Stomach (tissue), 9 donors: ENCODE measurements around the gene HGD. TPM values are rescaled to one million over a fixed set of nuclear protein-coding genes. Genes with fewer than 3 reads are reported as not detected.
A peak's percentile ranks its signal among the peaks of the same experiment; 100 is the strongest.
"Not testable (repeated sequence)": the region's sequence is repeated elsewhere in the genome, so short reads cannot be mapped to it uniquely, and the experiment has no call there.

ENCODE experiments used
- DNase-seq, 2 donors: peaks; one replicate each; pipeline versions ENCODE4 v3.0.0 to v3.0.0-alpha.2; 2013 to 2019
- H3K27ac ChIP-seq, 5 donors: fragments of 200-600 bp in 4 of 5; sonication (generic) in 4 of 5; one replicate each; pipeline ENCODE4 v1.5.1; 2013 to 2019; ENCODE audit warnings: mild to moderate bottlenecking in 1 of 5, moderate library complexity in 1 of 5
- H3K27me3 ChIP-seq, 3 donors: fragments of 200-600 bp; sonication (generic); one replicate each; pipeline ENCODE4 v1.5.1; 2017 to 2019; ENCODE audit warnings: mixed run types in 1 of 3
- H3K36me3 ChIP-seq, 4 donors: fragments of 200-600 bp; sonication (generic); 1 replicate in 3 of 4; 2 replicates in 1 of 4; pipeline ENCODE4 v1.5.1; 2016 to 2019
- H3K4me1 ChIP-seq, 4 donors: fragments of 200-600 bp; sonication (generic); one replicate each; pipeline ENCODE4 v1.5.1; 2016 to 2019
- H3K4me3 ChIP-seq, 4 donors: fragments of 200-600 bp; sonication (generic) in 3 of 4; one replicate each; pipeline ENCODE4 v1.5.1; 2016 to 2019; ENCODE audit warnings: mild to moderate bottlenecking in 1 of 4
- H3K9me3 ChIP-seq, 4 donors: fragments of 200-600 bp; sonication (generic); one replicate each; pipeline ENCODE4 v1.5.1; 2016 to 2019
- CTCF ChIP-seq, 7 experiments: fragments of 450-650 bp in 4 of 7; fragments of 200-600 bp in 3 of 7; sonication (generic) in 3 of 7; IDR thresholded peaks; one replicate each; pipeline ENCODE4 v1.5.1; 2016 to 2019; ENCODE audit warnings: antibody characterized with exemption in 7 of 7, control low read depth in 2 of 7, mild to moderate bottlenecking in 1 of 7
- EP300 ChIP-seq: sonication (generic); formaldehyde crosslinking; IDR thresholded peaks from one replicate; pipeline ENCODE4 v1.6.1; 2017; ENCODE audit warnings: antibody characterized with exemption
- POLR2A ChIP-seq, 4 donors: fragments of 450-650 bp; IDR thresholded peaks; one replicate each; pipeline ENCODE4 v1.6.1; 2016; ENCODE audit warnings: antibody characterized with exemption in 4 of 4, control low read depth in 2 of 4, mild to moderate bottlenecking in 1 of 4, moderate library complexity in 1 of 4
- POLR2AphosphoS5 ChIP-seq, 3 donors: sonication (generic); formaldehyde crosslinking; IDR thresholded peaks; one replicate each; pipeline ENCODE4 v1.6.1; 2016; ENCODE audit warnings: antibody characterized with exemption in 3 of 3
- WGBS, 5 donors: extraction: QIAGEN DNeasy Blood & Tissue Kit in 3 of 5; methylation state at CpG; one replicate each; pipeline versions ENCODE4 v1.1.5 to v1.1.7; 2013 to 2018; 5-methylcytosine and 5-hydroxymethylcytosine counted together
- intact Hi-C: fragments of 100-400 bp; cut with DNase I; formaldehyde crosslinking; loops from one replicate; pipeline ENCODE4 v1.15.1; 2023; ENCODE audit warnings: low total_unique reads
- polyA plus RNA-seq, 3 donors: library from polyadenylated mRNA; stranded (reverse); fragments of 200-250 nt; gene quantifications; one replicate each; pipeline ENCODE4 v1.2.3, GENCODE V29; 2013
- total RNA-seq, 5 donors: library from RNA; depleted of rRNA; stranded (reverse); fragments of >200 nt; gene quantifications; one replicate each; pipeline versions ENCODE4 v1.1.0 to v1.2.3, GENCODE V29; 2014 to 2016
- donor health status: healthy with polysubstance abuse.
- donor health status: Bipolar disorder and iron deficiency.
- donor health status: healthy.

The HGD gene
- total and polyA plus RNA-seq, 8 donors, result 6.3 to 66.5 (median 16.2) TPM

DNA sequence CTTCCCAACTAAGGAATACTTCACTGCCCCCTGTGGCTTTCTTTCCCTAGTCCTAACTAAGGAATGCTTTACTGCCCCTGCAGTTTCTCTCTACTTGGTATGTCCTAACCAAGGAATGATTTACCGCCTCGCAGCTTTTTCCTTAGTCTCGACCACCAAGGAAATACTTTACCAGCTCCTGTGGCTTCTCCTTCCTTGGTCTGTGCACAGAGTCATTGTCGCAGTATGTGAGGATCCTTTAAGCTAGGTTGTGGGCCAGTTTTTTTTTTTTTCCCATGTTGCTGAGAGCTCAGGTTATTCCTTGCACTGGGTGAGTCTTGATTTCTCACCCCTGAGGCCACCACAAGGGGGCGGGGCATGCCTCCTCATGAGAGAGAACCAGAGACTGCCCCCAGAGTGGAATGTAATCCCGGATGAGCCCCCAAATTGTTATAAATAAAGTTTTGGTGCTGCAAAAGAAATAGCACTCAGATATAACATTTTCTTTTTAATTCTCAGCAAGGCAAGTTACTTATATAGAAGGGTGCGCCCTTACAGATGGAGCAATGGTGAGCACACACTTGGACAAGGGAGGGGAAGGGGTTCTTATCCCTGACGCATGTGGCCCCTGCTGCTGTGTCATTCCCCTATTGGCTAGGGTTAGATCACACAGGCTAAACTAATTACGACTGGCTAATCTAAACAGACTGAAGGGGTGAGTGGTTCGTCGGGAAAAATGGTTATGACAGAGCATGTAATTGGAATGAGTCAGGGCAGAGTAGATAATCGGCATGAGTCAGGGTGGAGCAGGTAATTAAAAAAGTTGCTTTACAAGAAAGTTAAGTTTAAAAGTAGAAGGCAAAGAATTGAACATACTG lies 58.9 kb downstream of the HGD start:
- WGBS, 5 donors, result 84 to 89% (median 88%) methylated on average over 12 of the region's 12 CpGs
- DNase-seq, result no peak
- TF ChIP-seq POLR2A (IDR thresholded peaks at IDR 0.05) (no peak), POLR2AphosphoS5 (IDR thresholded peaks at IDR 0.05) (no peak), CTCF (IDR thresholded peaks at IDR 0.05) (no peak), EP300 (no peak)
- no peaks in the 10 kb centered on the region for H3K27me3 ChIP-seq
- H3K4me3 ChIP-seq, result no peak overlapping the region
- H3K4me1 ChIP-seq, result no peaks in the 10 kb centered on the region
- no peak overlapping the region for H3K27ac ChIP-seq
- peaks cover 0 to 4% (median 0%) of the 10 kb centered on the region in 4 donors for H3K36me3 ChIP-seq
- peaks cover 0 to 22% (median 18%) of the 10 kb centered on the region in 4 donors for H3K9me3 ChIP-seq
- intact Hi-C loops, result no loop called here

GRCh38 chr3:120622457-120622856 lies 59.6 kb downstream of the HGD start:
- WGBS, 5 donors, result 73 to 83% (median 81%) methylated on average over 3 of the region's 3 CpGs
- Histone ChIP-seq H3K36me3 (no peaks in the 10 kb centered on the region), H3K9me3 (peaks cover 0 to 22% (median 18%) of the 10 kb centered on the region in 4 donors), H3K4me3 (no peak overlapping the region), H3K27ac (no peak overlapping the region), H3K4me1 (no peaks in the 10 kb centered on the region), H3K27me3 (no peaks in the 10 kb centered on the region)
- no peak for TF ChIP-seq EP300
- TF ChIP-seq POLR2A (IDR thresholded peaks at IDR 0.05), result no peak
- TF ChIP-seq POLR2AphosphoS5 (IDR thresholded peaks at IDR 0.05), result no peak
- no peak for TF ChIP-seq CTCF (IDR thresholded peaks at IDR 0.05)
- DNase-seq, result no peak
- intact Hi-C loops, result no loop called here

DNA sequence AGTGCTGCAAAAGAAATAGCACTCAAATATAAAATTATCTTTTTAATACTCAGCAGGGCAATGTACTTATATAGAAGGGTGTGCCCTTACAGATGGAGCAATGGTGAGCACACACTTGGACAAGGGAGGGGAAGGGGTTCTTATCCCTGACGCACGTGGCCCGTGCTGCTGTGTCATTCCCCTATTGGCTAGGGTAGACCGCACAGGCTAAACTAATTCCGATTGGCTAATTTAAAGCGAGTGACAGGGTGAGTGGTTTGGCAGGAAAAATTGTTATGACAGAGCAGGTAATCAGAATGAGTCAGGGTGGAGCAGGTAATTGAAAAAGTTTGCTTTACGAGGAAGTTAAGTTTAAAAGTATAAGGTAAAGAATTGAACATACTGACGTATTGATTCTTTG lies 65.3 kb downstream of the HGD start:
- H3K27me3 ChIP-seq, H3K27ac ChIP-seq, H3K9me3 ChIP-seq, intact Hi-C loops, H3K36me3 ChIP-seq, H3K4me1 ChIP-seq, DNase-seq, H3K4me3 ChIP-seq: not testable (repeated sequence)
- 74 to 85% (median 80%) methylated on average over 8 of the region's 8 CpGs for WGBS, 5 donors

GRCh38 chr3:120615847-120616609 lies 66.0 kb downstream of the HGD start:
- Histone ChIP-seq H3K27me3 (no peaks in the 10 kb centered on the region), H3K4me3 (no peak overlapping the region), H3K4me1 (no peaks in the 10 kb centered on the region), H3K27ac (no peak overlapping the region), H3K36me3 (no peaks in the 10 kb centered on the region), H3K9me3 (no peaks in the 10 kb centered on the region)
- intact Hi-C loops, result no loop called here
- no peak for TF ChIP-seq CTCF (IDR thresholded peaks at IDR 0.05)
- no peak for TF ChIP-seq POLR2AphosphoS5 (IDR thresholded peaks at IDR 0.05)
- no peak for TF ChIP-seq EP300
- no peak for TF ChIP-seq POLR2A (IDR thresholded peaks at IDR 0.05)
- WGBS, 5 donors, result 69 to 83% (median 76%) methylated on average over 13 of the region's 13 CpGs
- peak in 1 of 2 donors; percentile 14 for DNase-seq
